HG03095 (cell line): ENCODE results near the gene ZNF346.
"Not testable (repeated sequence)": the region's sequence is repeated elsewhere in the genome, so short reads cannot be mapped to it uniquely, and the experiment has no call there.

ENCODE experiments used
- ATAC-seq: cut with Tn5 transposase; IDR thresholded peaks from one replicate; pipeline ENCODE4 v1.9.1; 2021; ENCODE audit warnings: moderate library complexity; ENCODE audit not compliant: unreplicated experiment

The ZNF346 gene

GRCh38 chr5:177006265-177006972, 16.1 kb upstream of the ZNF346 start, which contains the start of gene UIMC1:
TSS of gene UIMC1 (minus strand) at chr5:177006779. CDS start at chr5:176982615, 24,164 bp downstream.
- ATAC-seq = peak; percentile 64

GRCh38 chr5:177008716-177009115, 13.8 kb upstream of the ZNF346 start:
- ATAC-seq = no peak

GRCh38 chr5:177010153-177010552, 12.3 kb upstream of the ZNF346 start:
- no peak for ATAC-seq

GRCh38 chr5:177015156-177015555, 7.3 kb upstream of the ZNF346 start:
- ATAC-seq = no peak

- ATAC-seq = no peak
Measured at GRCh38 chr5:177018341-177018740, 4.2 kb upstream of the ZNF346 start.

- ATAC-seq = no peak
Measured at GRCh38 chr5:177020033-177020432, 2.5 kb upstream of the ZNF346 start.

GRCh38 chr5:177023303-177023664, 788 bp downstream of the ZNF346 start:
- ATAC-seq = peak; percentile 11

GRCh38 chr5:177024559-177024958, 2.1 kb downstream of the ZNF346 start:
- ATAC-seq = no peak

GRCh38 chr5:177025101-177025601, 2.7 kb downstream of the ZNF346 start:
- ATAC-seq = no peak

GRCh38 chr5:177027665-177028064, 5.2 kb downstream of the ZNF346 start:
- no peak for ATAC-seq

- no peak for ATAC-seq
Measured at GRCh38 chr5:177029498-177029897, 7.0 kb downstream of the ZNF346 start.

- no peak for ATAC-seq
Measured at GRCh38 chr5:177035976-177036375, 13.5 kb downstream of the ZNF346 start.

GRCh38 chr5:177036443-177036842, 13.9 kb downstream of the ZNF346 start:
- ATAC-seq = no peak

GRCh38 chr5:177036921-177037320, 14.4 kb downstream of the ZNF346 start:
- ATAC-seq = no peak

- ATAC-seq = no peak
Measured at GRCh38 chr5:177040814-177041420, 18.4 kb downstream of the ZNF346 start.

GRCh38 chr5:177041936-177042335, 19.4 kb downstream of the ZNF346 start:
- ATAC-seq = no peak

- no peak for ATAC-seq
Measured at GRCh38 chr5:177043114-177043513, 20.6 kb downstream of the ZNF346 start.

- no peak for ATAC-seq
Measured at GRCh38 chr5:177043958-177044357, 21.5 kb downstream of the ZNF346 start.

- no peak for ATAC-seq
Measured at GRCh38 chr5:177044641-177045040, 22.1 kb downstream of the ZNF346 start.

- no peak for ATAC-seq
Measured at GRCh38 chr5:177045631-177046030, 23.1 kb downstream of the ZNF346 start.

GRCh38 chr5:177048531-177048930, 26.0 kb downstream of the ZNF346 start:
- ATAC-seq = not testable (repeated sequence)

- no peak for ATAC-seq
Measured at GRCh38 chr5:177049285-177049684, 26.8 kb downstream of the ZNF346 start.
